ENCODE data around the gene TNFRSF19. TPM values are rescaled to one million over a fixed set of nuclear protein-coding genes. Genes with fewer than 3 reads are reported as not detected.

The TNFRSF19 gene
- total RNA-seq, 2 experiments from 2014 or later, result not detected

DNA sequence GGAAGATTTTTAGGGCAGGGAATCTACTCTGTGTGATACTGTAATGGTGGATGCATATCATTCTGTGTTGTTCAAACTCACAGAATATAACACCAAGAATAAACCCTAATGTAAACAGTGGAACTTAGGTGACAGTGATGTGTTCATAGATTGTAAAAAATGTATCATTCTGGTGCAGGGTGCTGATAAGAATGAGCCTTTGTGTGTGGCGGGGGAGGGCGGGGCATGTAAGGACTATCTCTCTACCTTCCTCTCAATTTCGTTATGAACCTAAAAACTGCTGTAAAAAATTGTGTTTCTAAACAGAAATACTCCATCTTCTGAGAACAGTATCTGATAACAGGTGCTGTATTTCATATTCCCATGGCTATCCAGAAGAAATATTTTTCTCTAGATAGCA is 35.6 kb downstream of the TNFRSF19 start:
- Histone ChIP-seq H3K27ac (ENCODE audit: low read depth in 1 of 2, low read length in 2 of 2) (no peak overlapping the region), H3K4me1 (ENCODE audit: insufficient read depth, low read length) (no peaks in the 10 kb centered on the region), H3K27me3 (ENCODE audit: control insufficient read depth in 1 of 2, insufficient read depth in 2 of 2, low read length in 2 of 2) (peaks cover 0 to 10% of the 10 kb centered on the region in 2 experiments), H3K36me3 (ENCODE audit: insufficient read depth, low read length) (no peaks in the 10 kb centered on the region), H3K9me3 (ENCODE audit: control insufficient read depth in 1 of 2, insufficient read depth in 1 of 2, low read length in 2 of 2) (no peaks in the 10 kb centered on the region), H3K4me3 (ENCODE audit: low read length) (no peak overlapping the region)
- CTCF ChIA-PET, result no interaction called here
- no peaks in the 10 kb centered on the region for H3K36me3 Mint-ChIP-seq (ENCODE audit: low read depth)
- H3K27ac Mint-ChIP-seq, result no peak overlapping the region
- intact Hi-C loops (cut with DNase I, micrococcal nuclease), result no loop called here
- H3K4me1 Mint-ChIP-seq (ENCODE audit: low read depth), result peaks cover 13% of the 10 kb centered on the region
- H3K9me3 Mint-ChIP-seq, result no peaks in the 10 kb centered on the region
- TF ChIP-seq, protein P1, sequence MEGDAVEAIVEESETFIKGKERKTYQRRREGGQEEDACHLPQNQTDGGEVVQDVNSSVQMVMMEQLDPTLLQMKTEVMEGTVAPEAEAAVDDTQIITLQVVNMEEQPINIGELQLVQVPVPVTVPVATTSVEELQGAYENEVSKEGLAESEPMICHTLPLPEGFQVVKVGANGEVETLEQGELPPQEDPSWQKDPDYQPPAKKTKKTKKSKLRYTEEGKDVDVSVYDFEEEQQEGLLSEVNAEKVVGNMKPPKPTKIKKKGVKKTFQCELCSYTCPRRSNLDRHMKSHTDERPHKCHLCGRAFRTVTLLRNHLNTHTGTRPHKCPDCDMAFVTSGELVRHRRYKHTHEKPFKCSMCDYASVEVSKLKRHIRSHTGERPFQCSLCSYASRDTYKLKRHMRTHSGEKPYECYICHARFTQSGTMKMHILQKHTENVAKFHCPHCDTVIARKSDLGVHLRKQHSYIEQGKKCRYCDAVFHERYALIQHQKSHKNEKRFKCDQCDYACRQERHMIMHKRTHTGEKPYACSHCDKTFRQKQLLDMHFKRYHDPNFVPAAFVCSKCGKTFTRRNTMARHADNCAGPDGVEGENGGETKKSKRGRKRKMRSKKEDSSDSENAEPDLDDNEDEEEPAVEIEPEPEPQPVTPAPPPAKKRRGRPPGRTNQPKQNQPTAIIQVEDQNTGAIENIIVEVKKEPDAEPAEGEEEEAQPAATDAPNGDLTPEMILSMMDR (IDR thresholded peaks at IDR 0.05), result no peak
- no peak overlapping the region for H3K4me3 Mint-ChIP-seq
- ATAC-seq (ENCODE audit: poor library complexity), result no peak
- POLR2A ChIA-PET, result no interaction called here
- no peak for DNase-seq
- peaks cover 9% of the 10 kb centered on the region for H3K27me3 Mint-ChIP-seq

DNA sequence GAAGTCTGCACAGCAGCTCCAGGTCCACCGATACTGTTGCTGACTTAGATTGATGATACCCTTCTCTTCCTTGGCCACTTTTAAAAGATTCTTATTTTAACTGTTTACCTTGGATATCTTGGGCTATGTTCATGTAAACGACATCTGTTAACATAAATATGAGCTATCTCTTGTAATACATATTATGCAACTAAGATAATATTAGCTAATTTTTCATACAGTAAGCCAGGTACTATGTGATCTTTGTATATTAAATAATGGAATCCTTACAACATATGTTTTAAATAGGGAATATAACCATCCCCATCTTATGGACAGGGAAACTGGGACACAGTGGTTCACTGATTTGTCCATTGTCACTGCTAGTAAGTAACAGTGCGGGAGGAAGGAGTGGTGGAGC is 37.9 kb downstream of the TNFRSF19 start:
- peaks cover 13% of the 10 kb centered on the region for H3K4me1 Mint-ChIP-seq (ENCODE audit: low read depth)
- Histone ChIP-seq H3K27me3 (ENCODE audit: control insufficient read depth in 1 of 2, insufficient read depth in 2 of 2, low read length in 2 of 2) (peaks cover 4 to 13% of the 10 kb centered on the region in 2 experiments), H3K4me3 (ENCODE audit: low read length) (no peak overlapping the region), H3K4me1 (ENCODE audit: insufficient read depth, low read length) (no peaks in the 10 kb centered on the region), H3K9me3 (ENCODE audit: control insufficient read depth in 1 of 2, insufficient read depth in 1 of 2, low read length in 2 of 2) (no peaks in the 10 kb centered on the region), H3K36me3 (ENCODE audit: insufficient read depth, low read length) (no peaks in the 10 kb centered on the region), H3K27ac (ENCODE audit: low read depth in 1 of 2, low read length in 2 of 2) (no peak overlapping the region)
- no peaks in the 10 kb centered on the region for H3K9me3 Mint-ChIP-seq
- DNase-seq (no peak), ATAC-seq (ENCODE audit: poor library complexity) (no peak)
- peaks cover 15% of the 10 kb centered on the region for H3K27me3 Mint-ChIP-seq
- H3K4me3 Mint-ChIP-seq, result no peak overlapping the region
- intact Hi-C loops (cut with DNase I, micrococcal nuclease), result no loop called here
- ChIA-PET POLR2A (interaction anchor here (0.6 kb wide), 1 partner anchor 837 kb away, joined by 3 read pairs; no protein-coding TSS in a partner anchor), CTCF (no interaction called here)
- no peak overlapping the region for H3K27ac Mint-ChIP-seq
- H3K36me3 Mint-ChIP-seq (ENCODE audit: low read depth), result no peaks in the 10 kb centered on the region
- TF ChIP-seq, protein P1 (IDR thresholded peaks at IDR 0.05), result no peak

DNA sequence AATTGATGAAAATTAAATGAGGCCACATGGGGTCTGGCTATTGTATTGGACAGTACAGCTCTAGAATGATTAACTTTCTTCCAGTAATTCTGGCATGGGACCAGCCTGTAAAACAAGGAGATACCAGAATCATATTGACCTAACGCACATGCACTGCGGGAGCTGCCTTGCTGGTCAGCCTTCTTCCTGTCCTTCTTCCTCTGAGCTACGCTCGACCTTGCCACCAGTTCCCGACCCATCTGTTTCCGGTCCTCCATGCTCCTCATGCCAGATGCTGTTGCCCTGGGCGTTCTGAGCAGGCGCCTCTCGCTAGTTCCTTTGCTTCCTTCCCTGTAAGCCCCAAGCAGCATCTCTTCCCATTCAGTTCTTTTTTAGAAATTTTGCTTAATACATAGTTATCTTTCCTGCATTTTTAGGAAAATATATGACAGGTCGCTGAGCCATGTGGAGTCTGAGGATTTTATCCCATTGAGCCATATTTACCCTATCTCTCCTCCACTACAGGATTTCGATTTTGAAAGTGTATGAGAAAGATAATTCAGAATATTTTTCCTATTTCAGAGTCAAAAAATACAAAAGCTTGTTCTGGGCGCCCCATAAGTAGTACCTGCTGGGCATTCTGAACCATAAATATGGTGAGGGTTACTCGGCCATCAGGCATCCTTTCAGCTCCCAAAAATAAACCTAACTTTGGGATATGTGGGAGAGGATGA is 38.6 kb downstream of the TNFRSF19 start:
- Histone ChIP-seq H3K36me3 (ENCODE audit: insufficient read depth, low read length) (no peaks in the 10 kb centered on the region), H3K9me3 (ENCODE audit: control insufficient read depth in 1 of 2, insufficient read depth in 1 of 2, low read length in 2 of 2) (no peaks in the 10 kb centered on the region), H3K4me1 (ENCODE audit: insufficient read depth, low read length) (no peaks in the 10 kb centered on the region), H3K4me3 (ENCODE audit: low read length) (no peak overlapping the region), H3K27me3 (ENCODE audit: control insufficient read depth in 1 of 2, insufficient read depth in 2 of 2, low read length in 2 of 2) (peaks cover 4 to 13% of the 10 kb centered on the region in 2 experiments), H3K27ac (ENCODE audit: low read depth in 1 of 2, low read length in 2 of 2) (no peak overlapping the region)
- H3K4me1 Mint-ChIP-seq (ENCODE audit: low read depth), result peaks cover 13% of the 10 kb centered on the region
- TF ChIP-seq, protein P1 (IDR thresholded peaks at IDR 0.05), result no peak
- no peak overlapping the region for H3K4me3 Mint-ChIP-seq
- H3K9me3 Mint-ChIP-seq, result no peaks in the 10 kb centered on the region
- CTCF ChIA-PET, result no interaction called here
- H3K27me3 Mint-ChIP-seq, result peaks cover 22% of the 10 kb centered on the region
- POLR2A ChIA-PET, result interaction anchor here (0.6 kb wide), 1 partner anchor 837 kb away, joined by 3 read pairs; no protein-coding TSS in a partner anchor
- no peak overlapping the region for H3K27ac Mint-ChIP-seq
- ATAC-seq (ENCODE audit: poor library complexity) (no peak), DNase-seq (no peak)
- H3K36me3 Mint-ChIP-seq (ENCODE audit: low read depth), result no peaks in the 10 kb centered on the region
- intact Hi-C loops (cut with DNase I, micrococcal nuclease), result no loop called here
